Small intestine (tissue), 7 donors: ENCODE data around the gene NBEA. TPM values are rescaled to one million over a fixed set of nuclear protein-coding genes. Genes with fewer than 3 reads are reported as not detected.

Experiments used
- DNase-seq, 2 donors: peaks; one replicate each; pipeline versions ENCODE4 v3.0.0 to v3.0.0-alpha.2; 2013
- FAIRE-seq: peaks from 2 replicates; lab custom pipeline; 2012; peaks lifted over from hg19 to GRCh38; lab: Jason Lieb, UNC
- H3K27ac ChIP-seq, 3 donors: one replicate each; pipeline ENCODE4 v1.5.1; 2013; ENCODE audit warnings: low read length in 2 of 3, mild to moderate bottlenecking in 2 of 3, control low read depth in 1 of 3, inconsistent platforms in 1 of 3, low read depth in 1 of 3, moderate library complexity in 1 of 3
- H3K27me3 ChIP-seq, 3 donors: one replicate each; pipeline ENCODE4 v1.6.1; 2013; ENCODE audit warnings: low read length in 3 of 3, inconsistent platforms in 1 of 3; ENCODE audit not compliant: control insufficient read depth in 3 of 3, insufficient read depth in 3 of 3
- H3K36me3 ChIP-seq, 3 donors: one replicate each; pipeline ENCODE4 v1.6.1; 2013; ENCODE audit warnings: low read length in 3 of 3, inconsistent platforms in 1 of 3, low read depth in 1 of 3, mild to moderate bottlenecking in 1 of 3, moderate library complexity in 1 of 3; ENCODE audit not compliant: control insufficient read depth in 3 of 3, insufficient read depth in 2 of 3
- H3K4me1 ChIP-seq, 3 donors: one replicate each; pipeline ENCODE4 v1.6.1; 2013; ENCODE audit warnings: low read length in 2 of 3, inconsistent platforms in 1 of 3, low read depth in 1 of 3, mild to moderate bottlenecking in 1 of 3, moderate library complexity in 1 of 3; ENCODE audit not compliant: control insufficient read depth in 3 of 3, insufficient read depth in 2 of 3
- H3K4me3 ChIP-seq, 3 donors: one replicate each; pipeline ENCODE4 v1.5.1; 2013; ENCODE audit warnings: low read length in 3 of 3, control low read depth in 1 of 3, inconsistent platforms in 1 of 3, low read depth in 1 of 3, mild to moderate bottlenecking in 1 of 3, moderate library complexity in 1 of 3
- H3K9me3 ChIP-seq, 2 donors: one replicate each; pipeline ENCODE4 v1.6.1; 2013; ENCODE audit warnings: low read depth in 1 of 2, low read length in 1 of 2; ENCODE audit not compliant: control insufficient read depth in 2 of 2, insufficient read depth in 1 of 2
- WGBS, 3 donors: extraction: QIAGEN DNeasy Blood & Tissue Kit; methylation state at CpG; one replicate each; pipeline ENCODE4 v1.1.7; 2013; 5-methylcytosine and 5-hydroxymethylcytosine counted together
- polyA plus RNA-seq, 4 donors: library from polyadenylated mRNA; stranded (reverse) in 3 of 4; unstranded in 1 of 4; fragments of 200-250 nt in 3 of 4; fragments of 120-200 nt in 1 of 4; gene quantifications; one replicate each; pipeline versions ENCODE4 v1.2.1 to v1.2.3, GENCODE V29; 2013
- donor health status: healthy with polysubstance abuse.
- donor health status: control.
- donor health status: control.
- donor health status: Bipolar disorder and iron deficiency.
- donor health status: healthy.

The NBEA gene
- polyA plus RNA-seq, 4 donors = 1.1 to 3.1 (median 2.2) TPM

DNA sequence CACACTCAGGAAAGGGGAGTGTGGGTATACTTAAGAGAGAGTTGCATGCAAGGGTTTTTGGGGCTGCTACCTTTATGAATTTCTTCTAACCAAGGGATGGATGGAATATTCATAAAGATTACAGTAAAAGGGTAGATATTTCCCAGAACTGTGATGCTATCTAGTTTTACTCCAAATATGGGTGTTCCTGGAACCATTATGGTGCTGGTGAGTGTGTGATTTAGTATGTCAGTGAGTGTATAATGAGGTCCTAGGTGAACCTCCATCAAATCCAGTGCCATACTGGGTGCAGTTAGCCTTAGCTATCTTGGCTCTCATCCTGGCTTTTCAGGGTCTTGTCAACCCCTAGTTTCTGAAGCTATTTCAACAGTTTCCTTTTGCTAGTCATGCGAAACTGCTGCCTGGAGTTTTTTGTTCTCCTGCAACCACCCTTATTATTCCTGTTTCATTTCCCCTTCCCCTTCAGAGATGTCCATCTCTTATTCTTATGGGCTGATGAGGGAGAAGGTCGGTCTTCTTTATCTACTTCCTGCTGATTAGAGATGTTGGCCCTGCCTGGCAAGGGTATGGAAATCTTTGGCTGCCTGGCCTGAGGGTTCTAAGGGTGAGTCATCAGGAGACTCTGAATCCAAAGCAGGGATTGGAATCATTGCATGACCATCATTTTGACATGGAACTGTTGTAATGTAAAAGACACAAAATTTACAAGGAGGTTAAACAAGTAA, 202.3 kb downstream of the NBEA start:
- WGBS, 3 donors = 57 to 64% (median 62%) methylated on average over 2 of the region's 2 CpGs
- H3K27me3 ChIP-seq = no peaks in the 10 kb centered on the region
- FAIRE-seq (no peak), DNase-seq (peak in 1 of 2 donors; percentile 5)
- no peak overlapping the region for H3K4me3 ChIP-seq
- H3K9me3 ChIP-seq = no peaks in the 10 kb centered on the region
- no peak overlapping the region for H3K27ac ChIP-seq
- peaks cover 0 to 3% (median 0%) of the 10 kb centered on the region in 3 donors for H3K4me1 ChIP-seq
- H3K36me3 ChIP-seq = no peaks in the 10 kb centered on the region

DNA sequence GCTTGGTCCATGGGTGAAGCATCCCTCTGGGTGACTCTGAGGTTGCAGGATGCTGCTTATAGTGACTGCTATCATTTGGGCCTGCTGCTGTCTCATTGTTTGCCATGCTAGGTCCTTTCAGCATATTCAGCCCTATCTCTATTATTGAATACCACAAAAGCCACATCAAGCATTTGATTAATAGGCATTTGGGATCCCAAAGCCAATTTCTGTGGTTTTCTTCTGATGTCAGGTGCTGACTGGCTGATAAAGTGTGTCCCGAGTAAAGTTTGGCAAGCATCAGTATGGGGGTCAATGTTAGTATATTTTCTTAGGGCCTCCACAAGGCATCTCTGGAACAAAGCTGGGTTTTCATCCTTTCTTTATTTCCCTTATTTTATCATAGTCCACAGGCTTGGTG, 204.6 kb downstream of the NBEA start:
- DNase-seq (no peak), FAIRE-seq (no peak)
- WGBS, 3 donors = 81 to 92% (median 83%) methylated on average over 1 of the region's 1 CpG
- no peaks in the 10 kb centered on the region for H3K36me3 ChIP-seq
- no peaks in the 10 kb centered on the region for H3K4me1 ChIP-seq
- no peaks in the 10 kb centered on the region for H3K27me3 ChIP-seq
- H3K4me3 ChIP-seq = no peak overlapping the region
- H3K27ac ChIP-seq = no peak overlapping the region
- H3K9me3 ChIP-seq = no peaks in the 10 kb centered on the region

GRCh38 chr13:35157143-35157755, 215.2 kb downstream of the NBEA start:
- no peaks in the 10 kb centered on the region for H3K27me3 ChIP-seq
- no peaks in the 10 kb centered on the region for H3K36me3 ChIP-seq
- no peaks in the 10 kb centered on the region for H3K9me3 ChIP-seq
- H3K27ac ChIP-seq = no peak overlapping the region
- H3K4me3 ChIP-seq = no peak overlapping the region
- 43 to 51% (median 45%) methylated on average over 3 of the region's 3 CpGs for WGBS, 3 donors
- DNase-seq = peak; percentile 60 to 62
- peak; percentile 5 for FAIRE-seq
- H3K4me1 ChIP-seq = no peaks in the 10 kb centered on the region

DNA sequence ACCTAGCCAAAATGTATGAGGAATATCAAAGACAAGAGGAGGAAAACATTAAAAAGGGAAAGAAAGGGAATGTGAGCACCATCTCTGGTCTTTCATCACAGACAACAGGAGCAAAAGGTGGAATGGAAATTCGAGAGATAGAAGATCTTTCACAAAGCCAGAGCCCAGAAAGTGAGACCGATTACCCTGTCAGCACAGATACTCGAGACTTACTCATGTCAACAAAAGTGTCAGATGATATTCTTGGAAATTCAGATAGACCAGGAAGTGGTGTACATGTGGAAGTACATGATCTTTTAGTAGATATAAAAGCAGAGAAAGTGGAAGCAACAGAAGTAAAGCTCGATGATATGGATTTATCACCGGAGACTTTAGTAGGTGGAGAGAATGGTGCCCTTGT, 217.0 kb downstream of the NBEA start:
- no peak for FAIRE-seq
- 70 to 78% (median 76%) methylated on average over 5 of the region's 5 CpGs for WGBS, 3 donors
- H3K36me3 ChIP-seq = no peaks in the 10 kb centered on the region
- H3K27me3 ChIP-seq = no peaks in the 10 kb centered on the region
- DNase-seq = no peak
- no peak overlapping the region for H3K4me3 ChIP-seq
- no peaks in the 10 kb centered on the region for H3K4me1 ChIP-seq
- H3K27ac ChIP-seq = no peak overlapping the region
- no peaks in the 10 kb centered on the region for H3K9me3 ChIP-seq

- Histone ChIP-seq H3K4me1 (no peaks in the 10 kb centered on the region), H3K27ac (no peak overlapping the region), H3K9me3 (no peaks in the 10 kb centered on the region), H3K27me3 (no peaks in the 10 kb centered on the region), H3K4me3 (no peak overlapping the region), H3K36me3 (no peaks in the 10 kb centered on the region)
- DNase-seq (no peak), FAIRE-seq (no peak)
- 71 to 87% (median 81%) methylated on average over 3 of the region's 3 CpGs for WGBS, 3 donors
Observed at GRCh38 chr13:35160896-35161295, 218.8 kb downstream of the NBEA start.

GRCh38 chr13:35162420-35162819, 220.3 kb downstream of the NBEA start:
- Histone ChIP-seq H3K4me3 (no peak overlapping the region), H3K27me3 (no peaks in the 10 kb centered on the region), H3K27ac (no peak overlapping the region), H3K36me3 (no peaks in the 10 kb centered on the region), H3K9me3 (no peaks in the 10 kb centered on the region), H3K4me1 (no peaks in the 10 kb centered on the region)
- DNase-seq = no peak
- WGBS, 3 donors = 38 to 60% (median 60%) methylated on average over 2 of the region's 2 CpGs
- no peak for FAIRE-seq

- Histone ChIP-seq H3K4me1 (no peaks in the 10 kb centered on the region), H3K36me3 (no peaks in the 10 kb centered on the region), H3K27ac (no peak overlapping the region), H3K27me3 (no peaks in the 10 kb centered on the region), H3K4me3 (no peak overlapping the region), H3K9me3 (no peaks in the 10 kb centered on the region)
- DNase-seq (no peak), FAIRE-seq (peak; percentile 71)
- 83 to 95% (median 94%) methylated on average over 1 of the region's 1 CpG for WGBS, 3 donors
Observed at GRCh38 chr13:35163674-35164073, 221.6 kb downstream of the NBEA start.

- DNase-seq (peak; percentile 24 to 27), FAIRE-seq (peak; percentile 51)
- Histone ChIP-seq H3K36me3 (no peaks in the 10 kb centered on the region), H3K27me3 (no peaks in the 10 kb centered on the region), H3K4me3 (no peak overlapping the region), H3K4me1 (no peaks in the 10 kb centered on the region), H3K27ac (no peak overlapping the region), H3K9me3 (no peaks in the 10 kb centered on the region)
Observed at GRCh38 chr13:35164324-35164932, 222.4 kb downstream of the NBEA start.
